Fibroblast of skin of left biceps (primary cell): ENCODE results near the gene SEMA5A.
A peak's percentile ranks its signal among the peaks of the same experiment; 100 is the strongest.

Experiments used
- DNase-seq, 2 experiments: peaks; one replicate each; pipeline ENCODE4 v3.0.0-alpha.2; 2013; ENCODE audit warnings: low read depth in 2 of 2

SEMA5A gene

GRCh38 chr5:9278921-9279603 is 266.8 kb downstream of the SEMA5A start:
- DNase-seq, result no peak

GRCh38 chr5:9269014-9269413 is 276.9 kb downstream of the SEMA5A start:
- no peak for DNase-seq

- DNase-seq, result no peak
These were observed 277.6 kb downstream of the SEMA5A start for GRCh38 chr5:9268226-9268625.

GRCh38 chr5:9265441-9266287 is 280.2 kb downstream of the SEMA5A start:
- DNase-seq, result peak; percentile 53 to 64

GRCh38 chr5:9264301-9264700 is 281.6 kb downstream of the SEMA5A start:
- DNase-seq, result no peak

DNA sequence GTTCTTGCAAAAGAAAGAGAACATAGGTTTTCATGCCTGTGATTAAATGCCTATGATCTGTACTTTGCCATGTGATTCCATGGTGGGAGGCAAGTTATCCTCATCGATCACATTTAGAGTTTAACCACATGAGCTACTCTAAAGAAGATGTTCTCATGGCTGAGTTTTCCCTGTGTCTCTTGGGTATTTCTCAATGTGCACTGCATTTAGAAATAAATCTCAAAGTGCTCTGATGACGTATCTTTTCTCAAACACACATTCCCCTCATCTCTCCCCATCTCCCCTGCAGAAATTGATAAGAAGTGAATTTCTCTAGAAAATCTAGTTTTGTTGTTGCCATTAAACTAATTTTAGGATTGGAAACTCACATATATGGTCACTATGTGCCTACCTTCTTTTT is 282.2 kb downstream of the SEMA5A start:
- DNase-seq, result no peak

- no peak for DNase-seq
These were observed 294.4 kb downstream of the SEMA5A start for GRCh38 chr5:9251379-9251980.

- no peak for DNase-seq
These were observed 296.6 kb downstream of the SEMA5A start for GRCh38 chr5:9249231-9249630.

DNA sequence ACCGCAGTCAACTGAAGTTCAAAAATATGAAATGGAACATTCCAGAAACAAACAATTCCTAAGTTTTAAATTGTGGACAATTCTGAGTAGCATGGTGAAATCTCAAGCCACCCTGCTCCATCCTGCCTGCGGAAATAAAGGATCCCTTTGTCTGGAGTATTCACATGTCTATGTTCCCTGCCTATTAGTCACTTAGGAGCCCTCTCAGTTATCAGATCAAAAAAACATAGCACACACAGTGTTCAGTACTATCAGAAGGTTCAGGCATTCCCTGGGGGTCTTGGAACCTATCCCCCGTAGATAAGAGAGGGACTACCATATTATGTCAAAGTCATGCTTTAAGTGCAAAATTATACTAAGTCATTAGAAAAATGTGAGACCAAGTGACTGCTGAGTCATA is 300.8 kb downstream of the SEMA5A start:
- DNase-seq, result no peak

- DNase-seq, result no peak
These were observed 301.5 kb downstream of the SEMA5A start for GRCh38 chr5:9244417-9244816.

GRCh38 chr5:9241479-9242305 is 304.2 kb downstream of the SEMA5A start:
- no peak for DNase-seq

DNA sequence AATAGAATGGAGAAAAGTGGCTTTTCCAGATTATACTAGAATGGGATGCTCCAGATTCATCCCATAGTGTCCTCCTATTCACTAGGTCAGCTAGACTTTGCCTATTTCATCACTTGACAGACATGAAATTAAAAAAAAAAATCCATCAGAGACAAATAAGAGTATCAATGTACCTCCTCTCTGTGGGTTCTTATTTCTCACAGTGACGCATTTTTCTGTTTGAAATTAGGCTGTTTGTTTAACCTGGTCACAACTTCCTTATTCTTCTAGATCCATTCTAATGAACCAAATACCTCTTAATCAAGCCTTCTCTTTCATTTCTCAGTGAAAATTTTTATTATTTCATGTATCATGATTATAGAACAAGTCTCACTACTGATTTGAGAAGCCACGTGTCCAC is 305.4 kb downstream of the SEMA5A start:
- no peak for DNase-seq

GRCh38 chr5:9239626-9240025 is 306.2 kb downstream of the SEMA5A start:
- no peak for DNase-seq

DNA sequence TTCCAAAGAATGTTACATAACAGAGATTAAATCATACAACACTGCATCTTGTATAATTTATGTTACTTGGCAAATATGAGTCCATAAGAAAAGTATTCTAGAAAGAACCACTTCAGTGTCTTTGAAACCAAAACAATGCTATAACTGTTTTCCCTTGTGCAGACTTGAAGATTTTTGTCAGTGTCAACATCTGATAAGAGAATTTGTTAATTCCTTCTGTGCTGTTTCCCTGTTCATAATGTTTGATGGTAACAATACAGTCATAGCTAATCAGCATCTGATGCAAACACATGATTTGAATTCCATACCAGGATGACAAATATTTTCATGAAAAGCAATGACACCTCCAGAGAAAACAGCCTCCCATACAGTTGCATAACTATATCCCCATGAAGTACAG is 306.8 kb downstream of the SEMA5A start:
- DNase-seq, result no peak

DNA sequence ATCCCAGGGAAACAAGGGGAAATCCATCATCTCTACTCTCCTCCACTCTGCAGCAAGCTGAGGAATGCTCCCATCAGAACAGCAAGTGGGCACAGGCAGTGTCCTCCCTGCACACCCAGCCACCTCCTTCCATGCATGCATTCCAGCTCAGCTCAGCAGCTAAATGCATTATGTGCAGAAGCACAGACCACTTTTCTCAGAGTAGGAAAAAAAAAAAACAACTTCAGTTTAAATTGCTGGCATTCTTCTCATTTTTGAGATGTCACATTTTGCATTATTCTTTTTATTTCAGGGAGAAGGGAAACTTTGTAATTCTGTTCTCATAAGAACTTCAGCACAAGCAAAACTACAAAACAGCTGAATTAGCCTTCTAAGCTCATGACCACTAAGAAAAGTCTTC is 312.2 kb downstream of the SEMA5A start:
- DNase-seq, result peak in 1 of 2 experiments; percentile 16

DNA sequence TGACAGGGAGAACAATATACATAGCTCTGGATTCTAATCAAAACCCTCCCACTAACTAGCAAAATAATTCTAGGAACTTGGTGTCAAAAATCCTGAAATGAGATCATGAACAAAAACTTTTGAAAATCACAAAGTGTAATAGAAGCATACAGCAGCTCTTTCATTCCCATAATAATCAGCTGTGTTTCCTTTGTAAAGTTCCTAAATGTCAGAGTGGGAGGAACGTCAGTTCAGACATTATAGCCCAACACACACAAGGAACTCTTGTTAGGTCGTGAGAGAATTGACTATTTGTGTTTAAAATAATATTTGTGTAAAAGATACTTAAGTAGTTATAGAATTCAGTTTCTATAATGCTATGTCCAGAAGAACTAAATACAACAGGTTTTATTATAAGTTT is 312.8 kb downstream of the SEMA5A start:
- no peak for DNase-seq

DNA sequence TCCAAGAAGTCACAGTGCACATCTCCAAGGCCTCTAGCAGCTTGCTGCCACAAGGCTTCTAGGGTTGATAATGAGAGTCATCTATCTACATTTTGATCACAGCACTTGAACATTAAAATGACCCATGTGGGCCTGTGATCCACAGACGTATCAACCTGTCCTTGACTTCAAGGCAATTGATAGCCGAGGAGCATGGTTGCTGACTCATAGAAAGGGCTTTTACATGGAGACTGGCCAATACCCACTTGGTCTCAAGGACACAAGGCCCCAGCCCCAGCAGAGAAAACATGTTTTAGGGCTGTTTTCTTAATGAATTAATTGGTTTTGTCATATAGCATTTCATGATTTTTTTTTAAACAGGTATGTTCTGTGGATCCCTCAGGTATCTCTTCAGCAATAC is 314.0 kb downstream of the SEMA5A start:
- DNase-seq, result no peak

GRCh38 chr5:9230355-9230754 is 315.5 kb downstream of the SEMA5A start:
- no peak for DNase-seq

GRCh38 chr5:9226016-9226536 is 319.8 kb downstream of the SEMA5A start:
- DNase-seq, result no peak

DNA sequence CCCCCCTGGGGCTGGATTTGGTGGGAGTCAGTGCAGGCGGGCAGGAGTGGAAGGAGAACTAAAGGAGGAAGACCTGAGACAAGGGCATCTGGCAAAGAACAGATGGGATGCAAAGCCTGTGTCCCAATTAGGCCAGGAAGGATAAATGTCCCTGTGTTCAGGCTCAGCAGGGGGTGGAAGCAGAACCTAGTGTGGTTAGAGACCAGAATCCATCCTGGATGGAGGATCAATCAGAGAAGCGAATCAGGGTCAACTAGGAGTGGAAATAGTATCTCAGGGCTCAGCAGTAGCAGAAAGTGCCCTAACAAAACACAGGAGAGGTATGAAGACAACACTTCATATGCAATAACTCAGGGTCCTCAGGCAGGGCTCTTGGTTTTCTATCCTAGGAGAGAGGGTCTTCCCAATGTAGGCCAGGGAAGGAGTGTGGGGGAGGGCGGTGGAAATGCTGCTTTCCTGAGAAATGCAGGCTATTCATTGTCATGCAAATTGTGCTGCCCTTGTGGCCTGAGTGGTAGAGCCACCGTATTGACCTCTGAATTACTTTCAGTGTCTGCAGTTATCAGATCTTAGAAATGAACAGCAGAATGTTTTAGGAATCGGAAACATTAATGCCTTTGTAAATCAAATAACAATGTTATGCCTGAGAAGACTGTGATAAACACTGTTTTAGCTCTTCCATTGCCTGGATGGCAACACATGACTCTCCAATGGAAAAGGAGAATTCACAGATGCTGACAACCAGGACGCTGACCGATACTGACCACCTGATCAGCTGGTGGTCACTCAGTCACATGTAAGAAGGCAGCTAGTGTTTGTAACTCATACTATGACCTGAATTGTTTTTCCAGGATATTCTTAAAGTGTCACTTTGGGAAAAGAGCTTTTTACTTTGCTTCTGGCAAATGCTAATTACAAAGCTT is 323.6 kb downstream of the SEMA5A start:
- DNase-seq, result no peak

DNA sequence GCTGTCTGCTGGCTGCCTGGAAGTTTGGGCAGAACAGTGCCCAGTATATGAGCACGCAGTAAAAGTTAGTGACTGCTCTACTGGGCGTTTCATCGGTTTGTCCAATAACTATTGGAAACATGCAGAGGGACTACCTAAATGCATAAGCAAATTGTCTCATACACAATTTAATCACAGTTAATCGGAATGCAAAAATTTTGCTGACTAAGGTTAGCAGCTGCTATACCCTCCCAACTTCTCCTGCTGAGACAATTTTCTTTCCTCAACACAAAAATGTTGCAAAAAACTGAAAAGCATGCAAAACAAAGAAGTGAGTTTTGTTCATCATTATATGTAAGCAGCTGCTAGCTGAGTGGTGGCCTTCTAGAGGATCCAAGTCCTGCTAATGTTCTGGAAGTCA is 327.5 kb downstream of the SEMA5A start:
- DNase-seq, result no peak
